ENCODE data around the gene MXRA7.
"Not testable (repeated sequence)": the region's sequence is repeated elsewhere in the genome, so short reads cannot be mapped to it uniquely, and the experiment has no call there.

MXRA7 gene

GRCh38 chr17:76739568-76740115, 28.9 kb upstream of the MXRA7 start:
- H3K36me3 Mint-ChIP-seq, result peaks cover 46% of the 10 kb centered on the region
- CTCF ChIA-PET, result interaction anchor here (0.6 to 2.2 kb wide), 2 partner anchors 12 to 272 kb away, joined by 4 to 6 read pairs; partner anchors contain the start of gene METTL23
- DNase-seq, H3K4me3 Mint-ChIP-seq, H3K27me3 Mint-ChIP-seq, H3K9me3 Mint-ChIP-seq, H3K27ac Mint-ChIP-seq: not testable (repeated sequence)
- peaks cover 31% of the 10 kb centered on the region for H3K4me1 Mint-ChIP-seq

GRCh38 chr17:76738468-76738850, 27.7 kb upstream of the MXRA7 start:
- no peak for DNase-seq
- Mint-ChIP-seq H3K27ac (peak overlapping the region; percentile 95), H3K9me3 (no peaks in the 10 kb centered on the region), H3K36me3 (peaks cover 47% of the 10 kb centered on the region), H3K4me3 (peak overlapping the region; percentile 93), H3K4me1 (peaks cover 42% of the 10 kb centered on the region), H3K27me3 (peaks cover 9% of the 10 kb centered on the region)
- CTCF ChIA-PET, result interaction anchor here (0.9 to 2.2 kb wide), 2 partner anchors 11 to 48 kb away, joined by 3 to 6 read pairs; partner anchors contain the start of gene METTL23

- Mint-ChIP-seq H3K27ac (peak within 1 kb of the TSS; percentile 95), H3K9me3 (no peaks in the 10 kb centered on the region), H3K36me3 (peaks cover 52% of the 10 kb centered on the region), H3K4me1 (peaks cover 48% of the 10 kb centered on the region), H3K27me3 (peaks cover 9% of the 10 kb centered on the region), H3K4me3 (peak within 1 kb of the TSS; percentile 93)
- CTCF ChIA-PET, result interaction anchor here (2.2 kb wide), 1 partner anchor 10 kb away, joined by 6 read pairs; the partner anchor contains the start of gene METTL23
- peak; percentile 93 for DNase-seq
Observed at GRCh38 chr17:76737676-76738467, 27.1 kb upstream of the MXRA7 start, which contains the start of gene MFSD11. MFSD11 (plus strand) TSS chr17:76738119; CDS start chr17:76738353, 234 bp downstream.

GRCh38 chr17:76737082-76737675, 26.4 kb upstream of the MXRA7 start, which contains the start of gene SRSF2:
SRSF2 (minus strand) TSS chr17:76737331; CDS start chr17:76737160, 171 bp downstream.
- DNase-seq, result peak; percentile 99
- Mint-ChIP-seq H3K27ac (peak within 1 kb of the TSS; percentile 95), H3K9me3 (no peaks in the 10 kb centered on the region), H3K4me1 (peaks cover 55% of the 10 kb centered on the region), H3K36me3 (peaks cover 50% of the 10 kb centered on the region), H3K27me3 (peaks cover 9% of the 10 kb centered on the region), H3K4me3 (peak within 1 kb of the TSS; percentile 93)
- CTCF ChIA-PET, result interaction anchor here (2.6 kb wide), 1 partner anchor 9 kb away, joined by 7 read pairs; no protein-coding TSS in a partner anchor

GRCh38 chr17:76736349-76737081, 25.8 kb upstream of the MXRA7 start:
- peak overlapping the region; percentile 95 for H3K27ac Mint-ChIP-seq
- H3K27me3 Mint-ChIP-seq, result peaks cover 9% of the 10 kb centered on the region
- H3K4me1 Mint-ChIP-seq, result peaks cover 58% of the 10 kb centered on the region
- peak; percentile 80 for DNase-seq
- peak overlapping the region; percentile 93 for H3K4me3 Mint-ChIP-seq
- no peaks in the 10 kb centered on the region for H3K9me3 Mint-ChIP-seq
- peaks cover 51% of the 10 kb centered on the region for H3K36me3 Mint-ChIP-seq
- CTCF ChIA-PET, result interaction anchor here (2.6 kb wide), 1 partner anchor 9 kb away, joined by 7 read pairs; no protein-coding TSS in a partner anchor

GRCh38 chr17:76735586-76736348, 25.0 kb upstream of the MXRA7 start:
- H3K27ac Mint-ChIP-seq, result peak overlapping the region; percentile 95
- no peaks in the 10 kb centered on the region for H3K9me3 Mint-ChIP-seq
- peaks cover 60% of the 10 kb centered on the region for H3K4me1 Mint-ChIP-seq
- no peak for DNase-seq
- CTCF ChIA-PET, result interaction anchor here (1.1 to 2.6 kb wide), 2 partner anchors 8 to 212 kb away, joined by 3 to 7 read pairs; no protein-coding TSS in a partner anchor
- peaks cover 52% of the 10 kb centered on the region for H3K36me3 Mint-ChIP-seq
- peaks cover 9% of the 10 kb centered on the region for H3K27me3 Mint-ChIP-seq
- H3K4me3 Mint-ChIP-seq, result peak overlapping the region; percentile 93

GRCh38 chr17:76735006-76735405, 24.2 kb upstream of the MXRA7 start:
- peaks cover 55% of the 10 kb centered on the region for H3K36me3 Mint-ChIP-seq
- H3K27ac Mint-ChIP-seq, result peak overlapping the region; percentile 95
- peak overlapping the region; percentile 93 for H3K4me3 Mint-ChIP-seq
- H3K9me3 Mint-ChIP-seq, result no peaks in the 10 kb centered on the region
- CTCF ChIA-PET, result interaction anchor here (0.7 to 2.6 kb wide), 3 partner anchors 7 to 211 kb away, joined by 3 to 7 read pairs (median 3); partner anchors contain the start of genes JMJD6 and METTL23
- H3K27me3 Mint-ChIP-seq, result peaks cover 9% of the 10 kb centered on the region
- H3K4me1 Mint-ChIP-seq, result peaks cover 60% of the 10 kb centered on the region
- DNase-seq, result no peak

- Mint-ChIP-seq H3K4me3 (peak overlapping the region; percentile 93), H3K27me3 (peaks cover 9% of the 10 kb centered on the region), H3K27ac (peak overlapping the region; percentile 95), H3K4me1 (peaks cover 62% of the 10 kb centered on the region), H3K36me3 (peaks cover 60% of the 10 kb centered on the region), H3K9me3 (no peaks in the 10 kb centered on the region)
- DNase-seq, result peak; percentile 48
- CTCF ChIA-PET, result interaction anchor here (0.7 kb wide), 1 partner anchor 8 kb away, joined by 3 read pairs; the partner anchor contains the start of genes JMJD6 and METTL23
Observed at GRCh38 chr17:76734080-76734840, 23.5 kb upstream of the MXRA7 start.

- Mint-ChIP-seq H3K4me1 (peaks cover 60% of the 10 kb centered on the region), H3K4me3 (peak overlapping the region; percentile 93), H3K9me3 (no peaks in the 10 kb centered on the region), H3K36me3 (peaks cover 61% of the 10 kb centered on the region), H3K27me3 (peaks cover 9% of the 10 kb centered on the region), H3K27ac (peak overlapping the region; percentile 95)
- DNase-seq, result no peak
- CTCF ChIA-PET, result no interaction called here
Observed at GRCh38 chr17:76733618-76733957, 22.8 kb upstream of the MXRA7 start.

GRCh38 chr17:76732734-76733617, 22.2 kb upstream of the MXRA7 start:
- no peak for DNase-seq
- CTCF ChIA-PET, result interaction anchor here (1.0 kb wide), 1 partner anchor 16 kb away, joined by 3 read pairs; no protein-coding TSS in a partner anchor
- H3K4me3 Mint-ChIP-seq, result peak overlapping the region; percentile 93

GRCh38 chr17:76731800-76732733, 21.3 kb upstream of the MXRA7 start:
- DNase-seq, H3K4me3 Mint-ChIP-seq, H3K27me3 Mint-ChIP-seq, H3K9me3 Mint-ChIP-seq: not testable (repeated sequence)
- CTCF ChIA-PET, result interaction anchor here (1.0 kb wide), 1 partner anchor 15 kb away, joined by 3 read pairs; no protein-coding TSS in a partner anchor
- peak overlapping the region; percentile 67 for H3K27ac Mint-ChIP-seq
- H3K4me1 Mint-ChIP-seq, result peaks cover 64% of the 10 kb centered on the region
- H3K36me3 Mint-ChIP-seq, result peaks cover 63% of the 10 kb centered on the region

More at GRCh38 chr17:76732734-76733617, 22.2 kb upstream of the MXRA7 start:
- Mint-ChIP-seq H3K36me3 (peaks cover 58% of the 10 kb centered on the region), H3K4me1 (peaks cover 60% of the 10 kb centered on the region), H3K9me3 (no peaks in the 10 kb centered on the region), H3K27ac (peak overlapping the region; percentile 95), H3K27me3 (peaks cover 9% of the 10 kb centered on the region)
